Endothelial cell (in vitro differentiated cells): ENCODE results near the gene CARD18. TPM values are rescaled to one million over a fixed set of nuclear protein-coding genes. Genes with fewer than 3 reads are reported as not detected.

ENCODE experiments used
- DNase-seq: peaks from one replicate; pipeline ENCODE4 v3.0.0; 2021; ENCODE audit warnings: low spot score
- H3K27ac Mint-ChIP-seq: one replicate; pipeline ENCODE4 v1.8.0; 2021; ENCODE audit warnings: mixed read lengths, inconsistent platforms; ENCODE audit not compliant: unreplicated experiment
- H3K27me3 Mint-ChIP-seq: one replicate; pipeline ENCODE4 v1.8.0; 2021; ENCODE audit warnings: mild to moderate bottlenecking, moderate library complexity, mixed read lengths, inconsistent platforms; ENCODE audit not compliant: unreplicated experiment
- H3K36me3 Mint-ChIP-seq: one replicate; pipeline ENCODE4 v1.8.0; 2021; ENCODE audit warnings: mild to moderate bottlenecking, low read depth, mixed read lengths, inconsistent platforms; ENCODE audit not compliant: unreplicated experiment
- H3K4me1 Mint-ChIP-seq: one replicate; pipeline ENCODE4 v1.8.0; 2021; ENCODE audit warnings: mild to moderate bottlenecking, mixed read lengths, inconsistent platforms; ENCODE audit not compliant: unreplicated experiment
- H3K4me3 Mint-ChIP-seq: one replicate; pipeline ENCODE4 v1.8.0; 2021; ENCODE audit warnings: mild to moderate bottlenecking, mixed read lengths, inconsistent platforms; ENCODE audit not compliant: unreplicated experiment
- H3K9me3 Mint-ChIP-seq: one replicate; pipeline ENCODE4 v1.8.0; 2021; ENCODE audit warnings: mixed read lengths, inconsistent platforms; ENCODE audit not compliant: unreplicated experiment
- long read RNA-seq: library from polyadenylated mRNA; unstranded; transcript quantifications from one replicate; pipeline ENCODE4 v2.0.0, GENCODE V29; 2020; ENCODE audit not compliant: unreplicated experiment
- total RNA-seq: library from RNA; stranded (reverse); fragmentation: NEBNext Ultra II Directional; extraction: Animal tissue kit (Norgen Biotek cat#: 25700); gene quantifications from one replicate; pipeline ENCODE4 v1.2.1, GENCODE V29; 2021; ENCODE audit not compliant: unreplicated experiment
- TF ChIP-seq, protein P1 (sequence below): fragments of 200-600 bp; sonication (generic); IDR thresholded peaks from one replicate; pipeline ENCODE4 v1.5.0; 2021; ENCODE audit warnings: antibody characterized with exemption; ENCODE audit not compliant: unreplicated experiment

CARD18 gene, protein sequence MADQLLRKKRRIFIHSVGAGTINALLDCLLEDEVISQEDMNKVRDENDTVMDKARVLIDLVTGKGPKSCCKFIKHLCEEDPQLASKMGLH
- total RNA-seq, result not detected
- long read RNA-seq, result 0 reads

DNA sequence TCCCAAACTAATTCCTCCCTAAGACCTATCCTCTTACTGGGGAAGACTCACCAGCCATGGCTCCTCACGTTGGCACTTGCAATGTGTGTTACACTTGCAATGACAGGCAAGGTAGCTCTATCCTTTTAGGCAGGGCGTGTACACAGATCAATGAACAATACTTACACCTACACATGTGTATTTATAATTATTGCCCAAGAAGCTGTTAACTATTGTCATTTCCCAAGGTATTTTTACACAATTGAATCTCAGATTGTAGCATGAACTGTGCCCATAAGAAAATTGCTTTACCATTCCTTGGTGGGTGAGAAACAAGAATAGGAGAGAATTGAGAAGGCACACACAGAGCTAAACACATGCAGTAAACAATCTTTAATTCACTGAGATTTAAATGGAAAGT lies at the start of gene CARD18:
TSS of gene CARD18 (minus strand) at position 101 of the 400 bp plus-strand sequence. CDS start at position 58, 43 bp downstream.
- H3K27me3 Mint-ChIP-seq, result peaks cover 3% of the 10 kb centered on the region
- H3K9me3 Mint-ChIP-seq, result no peaks in the 10 kb centered on the region
- H3K4me3 Mint-ChIP-seq, result no peak within 1 kb of the TSS
- no peaks in the 10 kb centered on the region for H3K36me3 Mint-ChIP-seq
- H3K27ac Mint-ChIP-seq, result no peak within 1 kb of the TSS
- no peak for DNase-seq
- H3K4me1 Mint-ChIP-seq, result peaks cover 18% of the 10 kb centered on the region
- TF ChIP-seq, protein P1, sequence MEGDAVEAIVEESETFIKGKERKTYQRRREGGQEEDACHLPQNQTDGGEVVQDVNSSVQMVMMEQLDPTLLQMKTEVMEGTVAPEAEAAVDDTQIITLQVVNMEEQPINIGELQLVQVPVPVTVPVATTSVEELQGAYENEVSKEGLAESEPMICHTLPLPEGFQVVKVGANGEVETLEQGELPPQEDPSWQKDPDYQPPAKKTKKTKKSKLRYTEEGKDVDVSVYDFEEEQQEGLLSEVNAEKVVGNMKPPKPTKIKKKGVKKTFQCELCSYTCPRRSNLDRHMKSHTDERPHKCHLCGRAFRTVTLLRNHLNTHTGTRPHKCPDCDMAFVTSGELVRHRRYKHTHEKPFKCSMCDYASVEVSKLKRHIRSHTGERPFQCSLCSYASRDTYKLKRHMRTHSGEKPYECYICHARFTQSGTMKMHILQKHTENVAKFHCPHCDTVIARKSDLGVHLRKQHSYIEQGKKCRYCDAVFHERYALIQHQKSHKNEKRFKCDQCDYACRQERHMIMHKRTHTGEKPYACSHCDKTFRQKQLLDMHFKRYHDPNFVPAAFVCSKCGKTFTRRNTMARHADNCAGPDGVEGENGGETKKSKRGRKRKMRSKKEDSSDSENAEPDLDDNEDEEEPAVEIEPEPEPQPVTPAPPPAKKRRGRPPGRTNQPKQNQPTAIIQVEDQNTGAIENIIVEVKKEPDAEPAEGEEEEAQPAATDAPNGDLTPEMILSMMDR, result no peak

DNA sequence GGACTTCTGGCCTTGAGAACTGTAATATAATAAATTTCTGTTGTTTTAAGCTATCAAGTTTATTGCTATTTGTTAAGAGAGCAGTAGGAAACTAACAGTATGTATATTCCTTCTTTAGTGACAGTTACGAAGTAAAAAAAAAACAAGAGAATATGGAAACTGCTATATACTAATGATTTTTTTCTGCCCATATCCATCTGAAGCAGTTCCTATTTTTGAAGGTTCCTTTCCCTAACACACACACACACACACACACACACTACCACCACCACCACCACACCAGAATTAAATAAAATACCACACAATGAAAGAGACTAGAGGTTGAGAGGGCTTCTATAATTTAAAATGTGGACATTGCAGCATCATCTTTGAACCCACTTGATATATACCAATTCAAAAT lies 44.4 kb upstream of the CARD18 start:
- Mint-ChIP-seq H3K4me1 (peaks cover 12% of the 10 kb centered on the region), H3K27ac (peak overlapping the region; percentile 67), H3K36me3 (no peaks in the 10 kb centered on the region), H3K4me3 (no peak overlapping the region), H3K27me3 (no peaks in the 10 kb centered on the region), H3K9me3 (no peaks in the 10 kb centered on the region)
- TF ChIP-seq, protein P1, result no peak
- no peak for DNase-seq

DNA sequence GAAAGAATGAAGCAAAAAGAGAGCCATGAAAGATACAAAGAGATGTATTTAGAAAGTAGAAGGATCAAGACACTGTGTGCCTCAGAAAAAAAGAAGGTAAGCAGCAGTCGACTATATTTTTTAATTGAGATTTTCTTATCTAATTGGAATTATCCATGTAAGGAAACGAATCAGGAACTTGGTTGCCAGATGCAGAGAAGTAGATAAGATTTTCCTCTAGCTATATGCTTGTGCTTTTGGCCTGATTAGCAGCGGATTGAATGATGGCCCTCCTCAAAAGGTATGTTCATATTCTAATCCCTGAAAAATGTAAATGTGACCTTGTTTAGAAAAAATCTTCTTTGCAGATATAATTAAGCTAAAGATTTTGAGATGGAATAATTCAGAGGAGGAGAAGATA lies 43.9 kb upstream of the CARD18 start:
- TF ChIP-seq, protein P1, result no peak
- Mint-ChIP-seq H3K4me3 (no peak overlapping the region), H3K27ac (peak overlapping the region; percentile 82), H3K4me1 (peaks cover 12% of the 10 kb centered on the region), H3K27me3 (no peaks in the 10 kb centered on the region), H3K36me3 (no peaks in the 10 kb centered on the region), H3K9me3 (no peaks in the 10 kb centered on the region)
- DNase-seq, result no peak

DNA sequence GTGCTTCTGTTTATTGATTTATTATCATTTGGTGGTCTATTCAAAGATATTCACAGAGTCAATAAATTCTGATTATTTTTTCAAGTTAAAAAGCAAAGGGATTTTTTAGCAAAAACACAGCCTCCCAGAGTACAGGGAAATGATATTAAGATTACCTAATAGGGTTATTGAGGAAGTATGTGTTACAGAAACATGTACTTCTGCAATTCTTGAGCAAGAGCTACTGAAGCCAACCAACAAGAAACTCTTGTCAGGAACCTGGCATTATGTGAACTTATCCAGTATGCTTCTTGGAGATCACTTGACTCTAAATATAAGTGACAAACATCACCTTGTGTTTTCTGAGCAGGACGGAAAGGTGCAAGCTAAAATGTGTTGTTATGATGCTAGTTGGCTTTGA lies 42.0 kb upstream of the CARD18 start:
- Mint-ChIP-seq H3K27me3 (no peaks in the 10 kb centered on the region), H3K27ac (no peak overlapping the region), H3K4me3 (no peak overlapping the region), H3K36me3 (no peaks in the 10 kb centered on the region), H3K4me1 (peaks cover 15% of the 10 kb centered on the region), H3K9me3 (no peaks in the 10 kb centered on the region)
- DNase-seq, result no peak
- TF ChIP-seq, protein P1, result no peak

DNA sequence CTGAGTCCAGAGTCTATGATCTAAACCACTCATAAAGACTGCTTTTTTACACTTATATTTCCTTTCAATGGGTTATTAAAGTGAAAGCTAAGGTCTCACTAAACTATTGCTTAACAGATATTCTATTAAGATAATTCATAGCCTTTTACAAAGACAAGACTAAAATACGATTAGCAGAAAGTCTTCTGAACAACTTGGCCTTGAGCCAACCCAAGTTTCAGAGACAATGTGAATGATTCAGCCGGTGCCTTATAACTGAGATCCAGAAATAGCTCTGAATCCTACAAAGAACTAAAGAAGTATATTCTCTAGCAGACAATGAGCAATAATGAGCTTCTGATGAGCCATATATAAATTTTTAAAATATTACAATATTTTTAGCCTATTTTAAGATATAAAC lies 41.5 kb upstream of the CARD18 start:
- no peak for DNase-seq
- Mint-ChIP-seq H3K36me3 (no peaks in the 10 kb centered on the region), H3K27me3 (no peaks in the 10 kb centered on the region), H3K4me1 (peaks cover 15% of the 10 kb centered on the region), H3K4me3 (no peak overlapping the region), H3K9me3 (no peaks in the 10 kb centered on the region), H3K27ac (no peak overlapping the region)
- TF ChIP-seq, protein P1, result no peak
